HG02623 (cell line): ENCODE data around the gene AMPD2.
A peak's percentile ranks its signal among the peaks of the same experiment; 100 is the strongest.

ENCODE experiments used
- ATAC-seq: cut with Tn5 transposase; IDR thresholded peaks from one replicate; pipeline ENCODE4 v1.9.1; 2021; ENCODE audit warnings: moderate library complexity; ENCODE audit not compliant: unreplicated experiment

AMPD2 gene

GRCh38 chr1:109619576-109620400 is at the start of gene AMPD2, which contains the start of gene GNAT2:
Gene AMPD2, plus strand, starts transcription at chr1:109619837. Its CDS starts 1,339 bp downstream, at chr1:109621176.
Gene GNAT2, minus strand, starts transcription at chr1:109619616. Its CDS starts 6,746 bp downstream, at chr1:109612870.
- peak; percentile 56 for ATAC-seq

DNA sequence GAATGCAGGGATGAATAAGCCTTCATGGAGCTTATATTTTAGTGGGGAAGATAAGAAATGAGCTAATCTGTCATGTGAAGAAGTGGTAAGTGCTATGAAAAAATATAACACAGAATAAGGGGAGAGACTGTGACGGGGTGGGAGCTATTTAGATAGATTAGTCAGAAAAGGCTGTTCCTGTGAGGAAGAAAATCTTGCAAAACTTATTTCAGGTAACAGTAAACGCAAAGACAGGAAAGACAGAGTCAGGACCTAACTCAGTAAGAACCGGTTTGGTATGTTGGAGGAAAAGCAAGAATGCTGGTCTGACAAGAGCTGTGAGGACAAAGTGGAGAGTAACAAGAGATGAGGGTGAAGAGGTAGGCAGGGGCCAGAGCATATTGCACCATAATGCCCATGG is 49.2 kb upstream of the AMPD2 start:
- ATAC-seq: no peak

DNA sequence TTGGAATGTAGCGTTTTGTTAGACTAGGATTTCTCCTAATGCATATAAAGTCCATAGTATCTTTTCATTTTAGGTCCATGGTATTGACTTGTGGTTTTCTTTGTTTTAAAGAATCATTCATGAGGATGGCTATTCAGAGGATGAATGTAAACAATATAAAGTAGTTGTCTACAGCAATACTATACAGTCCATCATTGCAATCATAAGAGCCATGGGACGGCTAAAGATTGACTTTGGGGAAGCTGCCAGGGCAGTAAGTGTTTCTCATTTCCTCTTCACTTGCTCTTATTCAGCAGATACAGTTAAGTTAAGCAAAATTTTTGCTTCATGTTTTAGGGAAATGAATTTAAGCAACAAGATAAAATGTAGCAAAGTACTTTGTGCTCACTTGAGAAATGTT is 45.9 kb upstream of the AMPD2 start:
- ATAC-seq: no peak

DNA sequence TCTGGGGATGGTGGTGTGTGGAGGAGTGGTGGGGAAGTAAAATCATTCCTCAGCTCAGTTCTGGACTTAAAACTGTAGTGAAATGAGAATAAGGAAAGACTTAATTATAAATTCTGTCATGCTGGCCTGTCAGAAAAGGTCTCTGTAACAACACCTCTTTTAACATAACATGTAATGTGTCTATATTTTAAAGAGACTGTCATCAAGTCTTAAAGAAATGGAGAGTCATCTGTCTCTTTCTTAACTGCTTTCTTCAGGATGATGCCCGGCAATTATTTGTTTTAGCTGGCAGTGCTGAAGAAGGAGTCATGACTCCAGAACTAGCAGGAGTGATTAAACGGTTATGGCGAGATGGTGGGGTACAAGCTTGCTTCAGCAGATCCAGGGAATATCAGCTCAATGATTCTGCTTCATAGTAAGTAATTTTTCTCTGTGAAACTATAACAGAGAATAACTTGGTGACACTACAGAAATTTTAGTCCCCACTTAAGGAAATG is 40.6 kb upstream of the AMPD2 start:
- ATAC-seq: no peak

- ATAC-seq: no peak
Measured at GRCh38 chr1:109579491-109579890, 40.1 kb upstream of the AMPD2 start.

DNA sequence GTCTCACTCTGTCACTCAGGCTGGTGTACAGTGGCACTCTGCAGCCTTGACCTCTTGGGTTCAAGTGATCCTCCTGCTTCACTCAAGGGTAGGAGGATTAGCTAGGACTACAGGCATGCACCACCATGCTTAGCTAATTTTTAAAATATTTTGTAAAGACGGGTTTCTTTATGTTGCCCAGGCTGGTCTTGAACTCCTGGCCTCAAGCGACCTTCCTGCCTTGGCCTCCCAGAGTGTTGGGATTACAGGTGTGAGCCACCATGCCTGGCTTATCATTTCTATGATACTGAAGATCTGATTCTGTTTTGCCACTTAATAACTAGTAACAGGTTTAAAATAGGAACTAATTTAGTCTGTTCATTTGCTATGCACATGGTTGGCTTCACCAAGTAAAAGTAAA is 37.6 kb upstream of the AMPD2 start:
- ATAC-seq: no peak

DNA sequence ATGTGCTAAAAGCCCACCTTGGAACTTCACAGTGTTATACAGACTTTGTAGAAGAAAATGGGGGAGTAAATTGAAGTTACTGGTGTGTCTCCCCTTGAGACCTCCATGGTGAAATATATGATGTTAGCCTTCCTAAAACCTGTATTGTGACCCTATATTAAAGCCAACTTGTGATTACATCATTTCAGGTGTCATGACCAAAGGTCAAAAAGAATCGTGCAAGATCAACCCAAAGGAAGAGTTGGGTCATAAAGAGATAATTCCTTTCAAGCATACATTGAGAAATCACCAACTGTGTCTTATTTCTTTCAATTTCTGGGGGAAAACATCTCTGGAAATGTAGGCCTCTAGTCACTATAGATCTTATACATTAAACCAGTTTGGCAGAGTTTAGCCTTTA is 34.9 kb upstream of the AMPD2 start:
- ATAC-seq: no peak

GRCh38 chr1:109586055-109586454 is 33.6 kb upstream of the AMPD2 start:
- no peak for ATAC-seq

DNA sequence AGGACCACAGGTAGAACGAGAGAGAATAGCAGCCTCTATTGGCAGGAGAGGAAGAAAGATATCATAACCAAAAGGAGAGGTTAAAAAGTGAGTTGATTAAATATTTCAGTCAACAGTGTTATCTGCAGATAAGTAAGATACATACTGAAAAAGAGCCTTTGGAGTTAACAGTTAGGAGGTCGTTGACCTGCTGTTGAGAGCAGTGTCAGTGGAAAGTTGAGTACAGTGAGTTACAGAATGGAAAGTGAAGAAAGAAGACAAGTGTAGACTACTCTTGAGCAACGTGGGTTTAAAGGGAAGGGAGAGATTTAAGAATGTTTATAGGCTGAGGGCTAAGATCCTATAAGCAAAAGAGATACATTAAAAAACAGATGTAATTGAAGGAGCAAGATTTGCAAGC is 30.5 kb upstream of the AMPD2 start:
- ATAC-seq: no peak

DNA sequence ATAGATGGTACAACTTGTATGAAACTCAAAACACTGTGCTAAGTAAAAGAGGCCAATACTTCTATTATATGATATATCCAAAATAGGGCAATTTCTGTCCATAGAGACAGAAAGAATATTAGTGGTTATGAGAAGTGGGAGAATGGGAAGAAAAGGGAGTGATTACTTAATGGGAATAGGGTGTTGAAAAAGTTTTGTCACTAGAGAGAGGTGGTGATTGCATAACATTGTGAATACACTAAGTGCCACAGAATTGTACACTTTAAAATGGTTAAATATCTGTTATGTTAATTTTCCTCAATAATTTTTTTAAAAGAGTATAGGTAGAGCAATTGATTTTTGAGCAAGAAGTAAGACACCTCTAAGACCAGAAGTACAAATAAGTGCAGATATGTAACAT is 30.0 kb upstream of the AMPD2 start:
- no peak for ATAC-seq

- ATAC-seq: no peak
Measured at GRCh38 chr1:109592916-109593315, 26.7 kb upstream of the AMPD2 start.

- no peak for ATAC-seq
Measured at GRCh38 chr1:109595531-109595930, 24.1 kb upstream of the AMPD2 start.

GRCh38 chr1:109598156-109598555 is 21.5 kb upstream of the AMPD2 start:
- no peak for ATAC-seq

GRCh38 chr1:109598655-109599054 is 21.0 kb upstream of the AMPD2 start:
- no peak for ATAC-seq

GRCh38 chr1:109603229-109603628 is 16.4 kb upstream of the AMPD2 start:
- no peak for ATAC-seq

DNA sequence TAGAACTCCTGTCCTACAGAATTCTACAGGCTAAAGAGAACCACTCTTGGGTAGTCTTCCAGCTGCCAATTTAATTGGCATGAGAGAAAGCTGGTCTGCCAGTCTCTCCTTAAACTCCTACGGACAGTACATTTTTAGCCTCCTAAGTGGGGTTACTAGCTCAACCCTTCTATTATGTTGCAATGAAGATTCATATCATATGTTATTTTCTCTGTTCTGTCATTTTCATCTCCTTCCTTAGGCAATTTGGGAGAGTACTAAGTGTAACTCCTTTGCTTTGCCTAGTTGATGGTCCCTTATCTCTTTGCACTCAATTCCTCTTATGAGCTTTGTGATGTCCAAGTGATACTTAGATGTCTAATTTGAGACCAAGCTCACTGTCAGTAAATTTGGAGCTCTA is 14.3 kb upstream of the AMPD2 start:
- ATAC-seq: no peak

DNA sequence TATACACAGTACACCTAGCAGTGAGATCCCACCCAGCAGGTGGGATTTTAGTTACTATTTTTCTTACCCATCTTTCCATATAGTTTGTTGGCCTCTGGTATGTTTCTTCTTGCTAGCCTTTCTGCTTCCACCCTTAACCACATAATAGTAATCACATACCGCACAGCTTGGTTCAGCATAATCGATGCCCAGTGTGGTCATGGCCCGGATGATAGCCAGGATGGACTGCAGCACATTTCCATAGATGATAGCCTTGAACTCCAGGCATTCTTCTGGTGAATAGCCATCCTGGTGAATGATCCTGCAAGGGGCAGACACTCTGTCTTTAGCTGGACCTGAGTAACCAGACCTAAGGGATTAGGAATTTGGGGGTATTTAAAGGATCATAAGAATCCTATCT is 9.8 kb upstream of the AMPD2 start:
- no peak for ATAC-seq

DNA sequence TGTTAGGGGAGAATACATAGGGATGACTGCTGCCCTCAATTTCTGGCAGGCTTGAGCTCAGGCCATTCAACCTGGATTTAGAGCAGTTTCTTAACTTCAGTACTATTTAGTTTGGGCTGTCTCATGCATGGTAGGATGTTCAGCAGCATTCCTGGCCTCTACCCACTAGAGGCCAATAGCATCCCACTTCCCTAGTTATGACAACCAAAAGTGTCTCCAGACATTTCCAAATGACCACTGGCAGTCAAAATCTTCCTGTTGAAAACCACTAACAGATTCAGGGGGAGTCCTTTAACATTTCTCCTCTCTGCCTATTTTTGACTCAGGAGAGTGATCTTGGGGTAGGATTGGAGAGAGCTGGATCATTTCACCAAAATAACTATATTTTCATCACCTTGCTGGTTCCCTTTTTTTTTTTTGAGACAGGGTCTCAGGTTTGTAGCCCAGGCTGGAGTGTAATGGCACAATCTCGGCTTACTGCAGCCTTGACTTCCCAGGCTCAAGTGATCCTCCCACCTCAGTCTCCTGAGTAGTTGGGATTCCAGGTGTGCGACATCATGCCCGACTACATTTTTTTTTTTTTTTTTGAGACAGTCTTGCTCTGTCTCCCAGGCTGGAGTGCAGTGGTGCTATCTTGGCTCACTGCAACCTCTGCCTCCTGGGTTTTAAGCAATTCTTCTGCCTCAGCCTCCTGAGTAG is 8.9 kb upstream of the AMPD2 start:
- no peak for ATAC-seq

- no peak for ATAC-seq
Measured at GRCh38 chr1:109611308-109611990, 8.2 kb upstream of the AMPD2 start.

DNA sequence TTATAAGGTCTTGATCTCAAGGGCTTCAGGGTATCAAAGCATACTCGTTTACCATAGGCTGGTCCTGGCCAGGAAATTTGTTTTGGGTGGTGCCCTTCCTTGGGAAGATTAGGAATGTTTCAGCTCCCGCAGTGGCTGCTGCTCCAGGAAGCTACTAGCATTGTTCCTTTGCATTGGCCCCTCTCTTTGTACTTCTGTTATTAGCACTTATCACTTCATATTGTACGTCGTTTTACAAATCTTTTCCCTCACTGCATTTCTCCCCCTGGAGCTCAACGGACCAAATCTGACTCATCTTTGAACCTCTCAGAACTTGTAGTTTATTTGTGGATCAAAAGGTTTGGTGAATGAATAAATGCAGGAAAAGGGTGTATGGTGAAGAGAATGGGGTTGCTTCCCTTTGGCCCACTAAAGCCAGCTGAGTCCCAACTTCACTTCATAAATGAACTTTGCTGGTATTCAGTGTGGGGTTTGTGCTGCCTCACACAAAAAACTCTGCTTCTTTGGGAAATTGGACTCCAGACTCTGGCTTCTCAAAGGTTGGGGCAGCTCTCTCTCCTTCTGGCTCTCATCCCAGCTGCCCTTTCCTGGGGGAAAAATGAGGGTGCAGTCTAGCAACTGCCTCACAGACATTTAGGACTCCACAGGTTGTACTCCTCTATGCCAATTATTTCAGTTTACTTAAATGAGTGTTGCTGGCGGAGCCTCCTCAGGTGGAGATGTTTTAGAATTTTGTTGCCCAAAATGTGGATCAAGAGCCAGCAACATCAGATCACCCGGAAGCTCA is 6.1 kb upstream of the AMPD2 start:
- no peak for ATAC-seq

GRCh38 chr1:109615879-109616278 is 3.8 kb upstream of the AMPD2 start:
- ATAC-seq: no peak
